ENCODE measurements around the gene ARL4A. TPM values are rescaled to one million over a fixed set of nuclear protein-coding genes. Genes with fewer than 3 reads are reported as not detected.

The ARL4A gene
- total RNA-seq, 1 donor from 2014 or later, result 44.8 TPM

- Histone ChIP-seq H3K9me3 (no peaks in the 10 kb centered on the region), H3K4me1 (peaks cover 15% of the 10 kb centered on the region), H3K4me3 (no peak overlapping the region), H3K36me3 (no peaks in the 10 kb centered on the region), H3K27me3 (ENCODE audit: low read depth) (no peaks in the 10 kb centered on the region), H3K27ac (no peak overlapping the region)
- TF ChIP-seq CTCF (IDR thresholded peaks at IDR 0.05), result no peak
- intact Hi-C loops (cut with DNase I), result no loop called here
- no peak for DNase-seq
- no peak for ATAC-seq
Measured at GRCh38 chr7:12726908-12727307, 39.5 kb downstream of the ARL4A start.

- Histone ChIP-seq H3K27me3 (ENCODE audit: low read depth) (no peaks in the 10 kb centered on the region), H3K4me1 (peaks cover 15% of the 10 kb centered on the region), H3K36me3 (no peaks in the 10 kb centered on the region), H3K9me3 (no peaks in the 10 kb centered on the region), H3K4me3 (no peak overlapping the region), H3K27ac (no peak overlapping the region)
- no peak for TF ChIP-seq CTCF (IDR thresholded peaks at IDR 0.05)
- intact Hi-C loops (cut with DNase I), result no loop called here
- ATAC-seq, result no peak
- DNase-seq, result no peak
Measured at GRCh38 chr7:12727455-12728191, 40.2 kb downstream of the ARL4A start.

GRCh38 chr7:12728192-12728538 lies 40.7 kb downstream of the ARL4A start:
- Histone ChIP-seq H3K4me3 (no peak overlapping the region), H3K36me3 (no peaks in the 10 kb centered on the region), H3K4me1 (peaks cover 15% of the 10 kb centered on the region), H3K27ac (no peak overlapping the region), H3K27me3 (ENCODE audit: low read depth) (no peaks in the 10 kb centered on the region), H3K9me3 (no peaks in the 10 kb centered on the region)
- intact Hi-C loops (cut with DNase I), result no loop called here
- peak in 1 of 2 donors; percentile 21 for ATAC-seq
- no peak for TF ChIP-seq CTCF (IDR thresholded peaks at IDR 0.05)
- DNase-seq, result no peak

GRCh38 chr7:12729112-12729511 lies 41.7 kb downstream of the ARL4A start:
- peak; percentile 67 for DNase-seq
- no peak for TF ChIP-seq CTCF (IDR thresholded peaks at IDR 0.05)
- intact Hi-C loops (cut with DNase I), result no loop called here
- Histone ChIP-seq H3K27me3 (ENCODE audit: low read depth) (no peaks in the 10 kb centered on the region), H3K27ac (no peak overlapping the region), H3K36me3 (no peaks in the 10 kb centered on the region), H3K4me3 (no peak overlapping the region), H3K4me1 (peaks cover 15% of the 10 kb centered on the region), H3K9me3 (no peaks in the 10 kb centered on the region)
- peak; percentile 46 to 65 for ATAC-seq

- ATAC-seq, result no peak
- DNase-seq, result no peak
- Histone ChIP-seq H3K4me1 (peaks cover 15% of the 10 kb centered on the region), H3K27ac (no peak overlapping the region), H3K36me3 (no peaks in the 10 kb centered on the region), H3K4me3 (no peak overlapping the region), H3K9me3 (no peaks in the 10 kb centered on the region), H3K27me3 (ENCODE audit: low read depth) (no peaks in the 10 kb centered on the region)
- intact Hi-C loops (cut with DNase I), result no loop called here
- TF ChIP-seq CTCF (IDR thresholded peaks at IDR 0.05), result no peak
Measured at GRCh38 chr7:12730523-12730922, 43.1 kb downstream of the ARL4A start.

Data from lower lobe of right lung (tissue), 2 donors.